GM12865 (cell line): ENCODE results near the gene MKX.

Experiments used
- DNase-seq: peaks from one replicate; pipeline ENCODE4 v3.0.0; 2010; ENCODE audit warnings: low read depth
- H3K4me3 ChIP-seq: 2 replicates; pipeline ENCODE4 v1.5.1; 2011; ENCODE audit warnings: mild to moderate bottlenecking, low read depth, low read length, control low read depth
- CTCF ChIP-seq: IDR thresholded peaks from 2 replicates; pipeline ENCODE4 v1.5.1; 2011; ENCODE audit warnings: low read length, control low read depth, low read depth, inconsistent platforms; ENCODE audit not compliant: insufficient read depth; ENCODE audit errors: missing control alignments

Gene MKX

GRCh38 chr10:27658788-27659187 lies 86.8 kb downstream of the MKX start:
- no peak for DNase-seq
- TF ChIP-seq CTCF: no peak
- H3K4me3 ChIP-seq: no peak overlapping the region

- no peak for TF ChIP-seq CTCF
- DNase-seq: no peak
- no peak overlapping the region for H3K4me3 ChIP-seq
Observed at GRCh38 chr10:27655296-27655695, 90.3 kb downstream of the MKX start.

GRCh38 chr10:27654284-27654683 lies 91.3 kb downstream of the MKX start:
- H3K4me3 ChIP-seq: no peak overlapping the region
- DNase-seq: no peak
- TF ChIP-seq CTCF: no peak

GRCh38 chr10:27646604-27647175 lies 98.9 kb downstream of the MKX start:
- no peak overlapping the region for H3K4me3 ChIP-seq
- DNase-seq: no peak
- no peak for TF ChIP-seq CTCF

GRCh38 chr10:27646194-27646593 lies 99.4 kb downstream of the MKX start:
- no peak overlapping the region for H3K4me3 ChIP-seq
- no peak for TF ChIP-seq CTCF
- DNase-seq: no peak

GRCh38 chr10:27644307-27644939 lies 101.2 kb downstream of the MKX start:
- TF ChIP-seq CTCF: no peak
- H3K4me3 ChIP-seq: no peak overlapping the region
- DNase-seq: no peak

GRCh38 chr10:27643301-27643700 lies 102.3 kb downstream of the MKX start:
- DNase-seq: no peak
- no peak for TF ChIP-seq CTCF
- H3K4me3 ChIP-seq: no peak overlapping the region
